HEK293T (cell line): ENCODE measurements around the gene SCAF11.

ENCODE experiments used
- ARNT ChIP-seq: fragments of 450-650 bp; IDR thresholded peaks from 2 replicates; pipeline ENCODE4 v1.6.1; 2017; ENCODE audit warnings: mild to moderate bottlenecking
- ELF4 ChIP-seq: fragments of 450-650 bp; IDR thresholded peaks from 2 replicates; pipeline ENCODE4 v1.6.1; 2017; ENCODE audit warnings: antibody characterized with exemption
- FOXA1 ChIP-seq: fragments of 450-650 bp; IDR thresholded peaks from 2 replicates; pipeline ENCODE4 v1.6.1; 2016; ENCODE audit warnings: mild to moderate bottlenecking
- FOXK2 ChIP-seq: fragments of 450-650 bp; IDR thresholded peaks from 2 replicates; pipeline ENCODE4 v1.6.1; 2016; ENCODE audit warnings: mild to moderate bottlenecking
- FOXM1 ChIP-seq: fragments of 450-650 bp; IDR thresholded peaks from 2 replicates; pipeline ENCODE4 v1.6.1; 2017; ENCODE audit warnings: mild to moderate bottlenecking, borderline replicate concordance
- HDGF ChIP-seq: fragments of 450-650 bp; IDR thresholded peaks from 2 replicates; pipeline ENCODE4 v1.6.1; 2017; ENCODE audit warnings: antibody characterized with exemption, borderline replicate concordance
- SP1 ChIP-seq: fragments of 450-650 bp; IDR thresholded peaks from 2 replicates; pipeline ENCODE4 v1.6.1; 2017
- SUZ12 ChIP-seq: fragments of 450-650 bp; IDR thresholded peaks from 2 replicates; pipeline ENCODE4 v1.6.1; 2016; ENCODE audit warnings: mild to moderate bottlenecking
- TARDBP ChIP-seq: fragments of 450-650 bp; IDR thresholded peaks from 2 replicates; pipeline ENCODE4 v1.6.1; 2016
- ZNF384 ChIP-seq: fragments of 450-650 bp; IDR thresholded peaks from 2 replicates; pipeline ENCODE4 v1.6.1; 2016

DNA sequence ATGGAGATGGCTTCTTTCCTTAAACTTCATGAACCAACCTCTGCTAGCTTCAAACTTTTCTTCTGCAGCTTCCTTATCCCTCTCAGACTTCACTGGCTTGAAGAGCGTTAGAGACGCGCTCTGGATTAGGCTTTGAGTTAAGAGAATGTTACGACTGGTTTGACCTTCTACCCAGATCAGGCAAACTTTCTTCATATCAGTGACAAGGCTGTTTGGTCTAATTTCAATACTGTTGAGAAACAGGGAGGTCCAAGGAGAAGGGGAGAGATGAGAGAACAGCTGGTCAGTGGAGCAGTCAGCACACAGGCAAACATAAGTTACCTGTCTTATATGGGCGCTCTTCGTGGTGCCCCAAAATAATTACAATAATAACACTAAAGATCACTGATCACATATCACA is 14.9 kb downstream of the SCAF11 start:
- TF ChIP-seq FOXA1 = no peak
- no peak for TF ChIP-seq HDGF
- TF ChIP-seq ARNT = no peak
- TF ChIP-seq TARDBP = no peak
- TF ChIP-seq ELF4 = no peak
- no peak for TF ChIP-seq ZNF384
- TF ChIP-seq FOXK2 = no peak
- TF ChIP-seq SP1 = no peak
- TF ChIP-seq SUZ12 = no peak
- TF ChIP-seq FOXM1 = no peak
